Body of pancreas (tissue), 4 donors: ENCODE data around the gene ING4.

Experiments used
- CTCF ChIP-seq, 7 experiments: fragments of 450-650 bp in 4 of 7; fragments of 200-600 bp in 3 of 7; sonication (generic) in 3 of 7; IDR thresholded peaks; one replicate each; pipeline ENCODE4 v1.5.1; 2016 to 2019; ENCODE audit warnings: antibody characterized with exemption in 7 of 7
- POLR2A ChIP-seq, 3 donors: fragments of 450-650 bp; IDR thresholded peaks; one replicate each; pipeline ENCODE4 v1.6.1; 2016; ENCODE audit warnings: antibody characterized with exemption in 3 of 3, mild to moderate bottlenecking in 2 of 3

- TF ChIP-seq CTCF (IDR thresholded peaks at IDR 0.05) = no peak
- TF ChIP-seq POLR2A (IDR thresholded peaks at IDR 0.05) = no peak
Observed at GRCh38 chr12:6698352-6699046, 35.6 kb upstream of the ING4 start.
